Measurements from ENCODE around the gene OXSM.

The OXSM gene

GRCh38 chr3:25789596-25790556 lies at the start of gene OXSM:
Gene OXSM (plus strand): TSS chr3:25790090. CDS start chr3:25791021, 931 bp downstream.
- peak; percentile 89 for DNase-seq (ENCODE audit: low spot score)

DNA sequence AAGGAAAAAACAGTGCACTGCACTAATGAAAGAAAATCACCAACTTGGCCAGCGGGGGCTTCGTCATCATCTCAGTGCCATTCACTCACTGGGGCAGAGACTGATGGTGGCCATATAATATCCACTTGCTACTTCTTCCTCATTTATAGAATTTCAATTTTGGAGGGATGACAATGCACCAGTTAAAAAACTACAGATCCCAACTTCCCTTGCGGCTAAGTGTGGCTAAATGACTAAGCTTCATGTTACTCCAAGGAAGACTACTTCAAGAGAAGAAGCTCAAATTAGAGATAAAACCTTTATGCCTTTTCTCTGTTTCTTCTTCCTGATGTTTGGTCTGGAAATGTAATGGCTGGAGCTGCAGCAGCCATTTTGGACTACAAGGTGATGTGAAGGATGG lies 45.4 kb upstream of the OXSM start:
- no peak for DNase-seq (ENCODE audit: low spot score)

DNA sequence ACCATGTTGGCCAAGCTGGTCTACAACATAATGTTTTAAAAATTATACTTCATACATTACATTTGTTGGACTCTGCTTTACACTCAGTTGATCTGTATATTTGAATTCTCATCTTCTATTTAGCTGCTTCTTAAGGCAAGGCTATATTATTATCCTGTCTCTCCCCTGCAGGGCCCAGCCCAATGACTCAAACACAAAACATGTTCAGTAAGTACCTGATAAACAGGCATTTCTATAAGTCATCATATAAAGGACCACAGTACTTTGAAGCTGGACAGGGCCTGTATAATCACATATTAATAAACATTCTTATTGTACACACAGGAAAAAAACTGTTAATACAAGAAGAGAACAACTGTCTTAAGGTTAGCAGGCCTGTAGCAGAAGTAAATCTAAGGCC lies 42.9 kb upstream of the OXSM start:
- DNase-seq (ENCODE audit: low spot score), result no peak

DNA sequence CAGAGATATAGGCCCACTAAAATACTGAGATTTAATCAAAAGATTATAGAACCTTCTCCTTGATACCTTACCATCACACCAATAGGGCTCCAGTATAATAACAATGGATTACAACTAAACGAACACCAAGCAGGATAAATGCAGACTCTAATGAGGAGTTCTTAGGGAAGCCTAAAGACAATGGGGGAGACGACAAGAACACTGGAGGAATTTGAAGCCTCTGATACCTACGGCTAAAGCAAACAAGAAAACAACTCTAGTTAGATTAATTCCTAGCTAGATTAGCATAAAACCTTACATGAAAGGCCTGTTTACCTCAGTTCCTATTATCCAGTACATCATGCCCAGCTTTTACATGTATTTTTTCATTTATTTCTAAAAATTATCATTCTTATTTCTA lies 41.7 kb upstream of the OXSM start:
- no peak for DNase-seq (ENCODE audit: low spot score)

- no peak for DNase-seq (ENCODE audit: low spot score)
Observed at GRCh38 chr3:25749031-25749581, 40.8 kb upstream of the OXSM start.

GRCh38 chr3:25751048-25751447 lies 38.8 kb upstream of the OXSM start:
- no peak for DNase-seq (ENCODE audit: low spot score)

GRCh38 chr3:25751725-25752124 lies 38.2 kb upstream of the OXSM start:
- no peak for DNase-seq (ENCODE audit: low spot score)

DNA sequence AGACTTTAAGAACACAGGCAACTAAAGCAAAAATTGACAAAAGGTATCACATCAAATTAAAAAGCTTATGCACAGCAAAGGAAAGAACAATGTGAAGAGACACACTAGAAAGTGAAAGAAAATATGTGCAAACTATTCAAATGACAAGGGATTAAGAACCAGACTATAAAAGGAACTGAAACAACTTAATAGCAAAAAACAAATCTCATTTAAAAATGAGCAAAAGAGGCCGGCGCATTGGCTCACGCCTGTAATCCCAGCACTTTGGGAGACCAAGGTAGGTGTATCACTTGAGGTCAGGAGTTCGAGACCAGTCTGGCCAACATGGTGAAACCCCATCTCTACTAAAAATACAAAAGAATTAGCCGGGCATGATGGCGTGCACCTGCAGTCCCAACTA lies 21.0 kb upstream of the OXSM start:
- DNase-seq (ENCODE audit: low spot score), result no peak

- no peak for DNase-seq (ENCODE audit: low spot score)
Observed at GRCh38 chr3:25775936-25776335, 14.0 kb upstream of the OXSM start.

- DNase-seq (ENCODE audit: low spot score), result no peak
Observed at GRCh38 chr3:25780618-25781017, 9.3 kb upstream of the OXSM start.

DNA sequence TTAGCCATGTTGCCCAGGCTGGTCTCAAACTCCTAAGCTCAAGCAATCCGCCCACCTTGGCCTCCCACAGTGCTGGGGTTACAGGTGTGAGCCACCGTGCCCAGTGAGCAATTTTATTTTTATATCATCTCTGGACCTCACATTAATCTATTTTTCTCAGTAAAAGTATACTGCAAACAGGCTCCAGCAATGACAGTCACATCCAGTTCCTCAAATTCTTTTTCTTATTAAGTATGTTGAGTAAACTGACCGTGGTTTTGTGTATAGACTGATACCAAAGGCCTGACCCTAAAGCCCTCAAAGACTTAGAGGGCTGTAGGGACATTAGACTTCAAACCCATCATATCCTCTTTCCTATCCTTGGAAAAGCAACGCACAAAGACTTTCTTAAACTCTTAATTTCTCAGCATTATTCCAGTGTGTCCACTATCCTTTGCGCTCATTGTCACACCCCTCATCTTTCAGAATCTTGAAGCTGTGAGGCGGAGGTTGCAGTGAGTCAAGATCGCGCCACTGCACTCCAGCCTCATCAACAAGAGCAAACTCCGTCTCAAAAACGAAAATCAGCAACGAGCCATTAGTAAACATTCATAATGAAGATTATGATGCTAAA lies 8.6 kb upstream of the OXSM start:
- DNase-seq (ENCODE audit: low spot score), result no peak

DNA sequence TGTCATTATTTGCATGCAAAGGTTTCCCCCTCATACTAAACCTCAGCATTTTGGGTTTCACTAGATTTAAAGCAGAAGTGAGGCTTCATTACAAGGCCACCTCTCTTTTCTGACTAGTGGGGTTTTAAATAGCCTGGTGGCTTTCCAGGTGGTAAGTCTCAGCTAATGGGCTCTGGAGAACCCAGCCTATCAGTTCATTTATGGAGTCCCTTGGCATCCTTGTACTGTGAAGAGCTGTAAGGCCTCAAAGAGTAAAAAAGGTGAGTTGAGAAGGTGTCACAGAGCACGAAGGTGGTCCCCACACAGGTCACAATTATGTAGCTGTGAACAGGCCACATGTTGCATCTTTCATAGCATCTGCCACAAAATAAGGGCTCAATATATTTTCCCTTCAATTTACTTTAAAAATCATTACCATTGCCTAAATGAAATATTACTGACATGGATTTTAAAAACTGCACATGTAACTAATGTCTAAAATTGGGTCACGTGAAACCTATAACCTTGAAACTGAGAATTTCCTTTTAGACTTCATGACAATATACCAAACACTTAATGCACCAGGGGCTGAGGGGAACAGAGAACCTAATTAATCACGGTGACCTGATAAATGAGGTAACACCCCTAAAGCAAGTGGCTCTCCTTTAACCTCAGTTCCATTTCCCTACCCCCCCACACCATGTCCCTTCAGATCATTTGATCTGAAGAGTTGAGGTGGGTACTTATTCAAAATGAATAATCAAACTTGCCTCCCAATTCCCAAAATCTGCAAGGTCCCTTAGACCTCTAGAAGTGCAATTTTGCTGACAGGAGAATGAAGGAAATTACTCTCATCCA lies 7.9 kb upstream of the OXSM start:
- no peak for DNase-seq (ENCODE audit: low spot score)

- no peak for DNase-seq (ENCODE audit: low spot score)
Observed at GRCh38 chr3:25782636-25782937, 7.3 kb upstream of the OXSM start.

DNA sequence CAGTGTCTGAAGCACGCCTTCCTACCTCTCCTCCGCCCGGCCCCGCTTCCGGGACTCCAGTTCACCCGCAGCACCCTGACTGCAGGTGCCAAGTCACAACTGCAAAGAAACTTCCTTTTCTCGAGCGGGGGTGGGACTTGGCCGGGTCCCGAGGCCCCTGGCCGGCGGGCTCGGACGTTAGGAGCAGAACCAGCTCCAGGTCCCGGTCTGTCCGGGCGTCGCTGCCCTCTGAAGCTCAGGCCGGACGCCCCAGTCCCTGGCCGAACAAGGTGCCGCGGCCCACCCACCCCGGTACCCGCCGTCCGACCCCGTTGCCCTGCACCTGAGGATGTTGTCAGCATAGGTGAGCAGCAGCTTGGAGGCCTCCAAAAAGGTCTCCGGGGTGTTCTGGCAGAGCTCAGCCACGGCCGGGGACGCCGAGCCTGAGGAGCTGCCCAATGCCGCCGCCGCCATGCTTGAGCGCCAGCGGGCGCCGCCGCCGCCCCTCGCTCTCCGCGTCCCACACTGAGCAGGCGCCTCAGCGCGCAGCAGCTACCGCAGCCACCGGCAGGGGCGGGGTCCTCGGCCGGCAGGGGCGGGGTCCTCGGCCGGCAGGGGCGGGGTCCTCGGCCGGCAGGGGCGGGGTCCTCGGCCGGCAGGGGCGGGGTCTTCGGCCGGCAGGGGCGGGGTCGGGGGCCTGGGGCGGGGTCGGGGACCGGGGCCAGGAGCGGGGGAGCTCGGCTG lies 6.8 kb upstream of the OXSM start, which contains the start of gene NGLY1:
NGLY1 (minus strand) TSS at position 506 of the 723 bp plus-strand sequence; CDS start at position 453, 53 bp downstream.
- peak; percentile 84 for DNase-seq (ENCODE audit: low spot score)

DNA sequence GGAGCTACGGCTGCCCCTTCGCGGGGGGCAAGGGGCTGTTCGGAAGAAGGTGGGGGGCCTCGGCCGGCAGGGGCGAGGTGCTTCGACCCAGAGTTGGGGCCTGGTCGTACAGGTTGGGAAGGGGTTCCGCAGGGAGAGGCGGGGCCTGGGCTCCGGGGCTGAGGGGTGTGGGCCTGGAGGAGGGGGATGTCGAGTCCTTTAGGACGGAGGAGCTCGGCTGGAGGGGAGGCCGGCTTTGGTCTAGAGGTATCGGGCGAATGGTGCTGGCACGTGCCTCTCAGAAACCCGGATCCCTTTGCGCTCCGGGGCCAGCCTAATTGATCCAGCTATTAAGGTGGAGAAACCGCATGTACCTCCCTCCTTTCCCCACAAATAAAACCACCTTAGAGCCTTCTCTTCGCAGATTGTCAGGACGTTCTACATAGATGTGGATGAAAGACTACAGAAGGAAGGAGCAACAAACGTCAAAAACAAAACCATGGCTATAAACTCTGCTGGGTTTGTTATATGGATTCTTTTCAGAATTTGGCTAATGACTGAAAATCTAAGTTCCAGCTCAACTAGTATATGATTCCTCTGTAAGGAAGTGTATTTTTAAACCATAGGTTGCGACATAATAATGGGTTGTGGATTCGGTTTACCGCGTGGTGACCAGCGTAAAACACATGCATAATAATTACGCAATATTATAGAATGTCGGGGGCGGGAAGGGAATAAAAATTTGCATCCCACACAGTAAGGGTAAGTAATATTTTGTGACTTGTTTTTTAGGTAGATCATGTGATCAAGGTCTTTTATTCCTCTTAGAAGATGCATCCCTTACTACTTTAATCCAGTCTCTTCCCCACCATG lies 6.0 kb upstream of the OXSM start:
- DNase-seq (ENCODE audit: low spot score), result no peak

DNA sequence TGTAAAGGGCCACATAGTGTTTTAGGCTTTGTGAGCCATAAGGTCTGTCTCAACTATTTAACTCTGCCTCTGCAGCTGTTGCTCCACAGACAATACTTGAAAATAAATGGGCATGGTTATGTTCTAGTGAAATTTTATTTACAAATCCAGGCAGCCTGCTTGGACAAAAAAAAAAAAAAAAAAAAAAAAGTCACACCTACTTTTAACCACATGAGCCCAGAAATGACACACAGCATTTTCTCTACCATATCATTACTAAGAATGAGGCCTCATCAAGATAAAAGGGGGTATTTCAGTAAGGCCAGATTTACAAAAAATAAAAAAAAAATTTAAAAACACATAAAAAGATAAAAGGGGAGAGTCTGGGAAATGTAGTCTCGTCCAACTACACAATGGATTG lies 4.9 kb upstream of the OXSM start:
- no peak for DNase-seq (ENCODE audit: low spot score)

DNA sequence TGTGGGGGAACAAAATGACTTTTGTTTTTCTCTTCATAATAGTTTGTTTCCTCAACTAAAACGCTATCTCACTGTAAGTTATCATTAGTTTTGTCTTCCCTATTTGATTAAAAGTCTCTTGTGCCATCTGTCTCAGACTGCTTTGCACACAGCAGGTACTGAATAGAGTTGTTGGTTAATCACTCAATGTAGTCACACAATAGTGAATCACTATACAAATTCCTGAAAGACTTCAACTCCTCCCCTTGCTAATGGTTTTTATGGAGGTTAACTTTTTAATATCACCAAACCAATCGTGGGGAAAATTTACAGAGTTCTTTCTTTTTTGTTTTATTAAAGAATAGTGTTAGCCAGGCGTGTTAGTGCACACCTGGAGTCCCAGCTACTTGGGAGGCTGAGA lies 4.1 kb upstream of the OXSM start:
- no peak for DNase-seq (ENCODE audit: low spot score)

- no peak for DNase-seq (ENCODE audit: low spot score)
Observed at GRCh38 chr3:25787689-25788088, 2.2 kb upstream of the OXSM start.

- DNase-seq (ENCODE audit: low spot score), result no peak
Observed at GRCh38 chr3:25789209-25789595, 688 bp upstream of the OXSM start.

GRCh38 chr3:25801786-25802185 lies 11.9 kb downstream of the OXSM start:
- DNase-seq (ENCODE audit: low spot score), result no peak

DNA sequence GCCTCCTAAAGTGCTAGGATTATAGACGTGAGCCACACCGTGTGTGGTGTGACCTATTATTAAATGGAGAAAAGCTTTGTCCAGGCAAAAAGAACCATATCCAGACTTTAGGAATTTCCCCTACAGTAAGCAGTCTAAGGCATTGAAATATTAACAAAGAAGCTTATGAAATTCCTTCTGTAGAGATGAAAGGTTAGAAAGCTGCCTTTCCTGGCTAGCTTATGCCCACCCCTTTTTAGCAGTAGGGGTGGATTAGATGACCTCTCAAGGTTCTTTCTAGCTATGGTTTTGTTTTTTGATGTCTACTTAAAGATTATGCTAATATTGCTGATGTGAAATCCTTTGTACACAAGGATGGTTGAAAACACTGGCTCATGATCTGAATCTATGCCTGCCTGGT lies 13.9 kb downstream of the OXSM start:
- DNase-seq (ENCODE audit: low spot score), result no peak

Measured in putamen (tissue), 1 donor.